ENCODE measurements around the gene ABLIM3.

DNA sequence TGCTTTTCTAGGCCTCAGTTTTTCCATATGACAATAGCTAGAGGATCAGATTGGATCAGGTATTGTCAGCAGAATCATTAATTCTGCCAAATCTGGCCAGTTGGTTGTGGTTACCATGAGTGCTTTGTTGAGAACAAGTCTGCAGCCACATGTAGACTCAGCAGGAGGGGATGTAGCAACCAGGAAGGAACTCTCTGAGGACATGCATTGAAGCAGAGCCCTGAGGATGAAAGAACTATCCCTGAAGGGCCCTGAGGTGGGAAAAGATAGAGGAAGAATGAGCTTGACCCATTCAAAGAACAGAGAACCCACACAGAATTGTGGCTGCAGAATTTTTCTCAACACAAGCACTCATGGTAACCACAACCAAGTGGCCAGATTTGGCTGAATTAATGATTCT is 70.3 kb downstream of the ABLIM3 start:
- TF ChIP-seq, protein P1, sequence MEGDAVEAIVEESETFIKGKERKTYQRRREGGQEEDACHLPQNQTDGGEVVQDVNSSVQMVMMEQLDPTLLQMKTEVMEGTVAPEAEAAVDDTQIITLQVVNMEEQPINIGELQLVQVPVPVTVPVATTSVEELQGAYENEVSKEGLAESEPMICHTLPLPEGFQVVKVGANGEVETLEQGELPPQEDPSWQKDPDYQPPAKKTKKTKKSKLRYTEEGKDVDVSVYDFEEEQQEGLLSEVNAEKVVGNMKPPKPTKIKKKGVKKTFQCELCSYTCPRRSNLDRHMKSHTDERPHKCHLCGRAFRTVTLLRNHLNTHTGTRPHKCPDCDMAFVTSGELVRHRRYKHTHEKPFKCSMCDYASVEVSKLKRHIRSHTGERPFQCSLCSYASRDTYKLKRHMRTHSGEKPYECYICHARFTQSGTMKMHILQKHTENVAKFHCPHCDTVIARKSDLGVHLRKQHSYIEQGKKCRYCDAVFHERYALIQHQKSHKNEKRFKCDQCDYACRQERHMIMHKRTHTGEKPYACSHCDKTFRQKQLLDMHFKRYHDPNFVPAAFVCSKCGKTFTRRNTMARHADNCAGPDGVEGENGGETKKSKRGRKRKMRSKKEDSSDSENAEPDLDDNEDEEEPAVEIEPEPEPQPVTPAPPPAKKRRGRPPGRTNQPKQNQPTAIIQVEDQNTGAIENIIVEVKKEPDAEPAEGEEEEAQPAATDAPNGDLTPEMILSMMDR (IDR thresholded peaks at IDR 0.05; ENCODE audit: insufficient read depth, low read length, poor library complexity, severe bottlenecking), result no peak
- no peak for TF ChIP-seq EZH2phosphoT487 (conservative IDR thresholded peaks at IDR 0.05; ENCODE audit: low read length)

Data from SU-DHL-6 (cell line).